ENCODE results near the gene SNX30. TPM values are rescaled to one million over a fixed set of nuclear protein-coding genes. Genes with fewer than 3 reads are reported as not detected.
"Not testable (repeated sequence)": the region's sequence is repeated elsewhere in the genome, so short reads cannot be mapped to it uniquely, and the experiment has no call there.

Gene SNX30
- total RNA-seq, 4 donors from 2014 or later: 6.2 to 18.2 (median 10.4) TPM

GRCh38 chr9:112720113-112720780, 30.3 kb upstream of the SNX30 start:
- H3K27ac ChIP-seq: no peak overlapping the region
- H3K4me1 ChIP-seq: peaks cover 0 to 21% (median 6%) of the 10 kb centered on the region in 3 donors
- TF ChIP-seq CTCF (IDR thresholded peaks at IDR 0.05) (no peak), EP300 (IDR thresholded peaks at IDR 0.05) (no peak), POLR2AphosphoS5 (IDR thresholded peaks at IDR 0.05) (no peak), POLR2A (IDR thresholded peaks at IDR 0.05) (no peak)
- no peaks in the 10 kb centered on the region for H3K27me3 ChIP-seq
- ATAC-seq: no peak
- no peak overlapping the region for H3K4me3 ChIP-seq
- WGBS, 2 donors (ENCODE audit: low coverage in 1 of 2): 57 to 80% methylated on average over 1 to 4 of the region's 4 CpGs
- H3K36me3 ChIP-seq: peaks cover 0 to 9% of the 10 kb centered on the region in 2 donors
- H3K9me3 ChIP-seq: no peaks in the 10 kb centered on the region

GRCh38 chr9:112722749-112723148, 27.8 kb upstream of the SNX30 start:
- not testable (repeated sequence) for H3K9me3 ChIP-seq, H3K36me3 ChIP-seq, H3K4me1 ChIP-seq, H3K27ac ChIP-seq, H3K27me3 ChIP-seq, H3K4me3 ChIP-seq, ATAC-seq
- WGBS, 2 donors (ENCODE audit: low coverage in 1 of 2): 92 to 100% methylated on average over 3 of the region's 3 CpGs

GRCh38 chr9:112725961-112726360, 24.6 kb upstream of the SNX30 start:
- Histone ChIP-seq H3K27ac (no peak overlapping the region), H3K4me3 (no peak overlapping the region), H3K4me1 (no peaks in the 10 kb centered on the region), H3K27me3 (no peaks in the 10 kb centered on the region), H3K36me3 (no peaks in the 10 kb centered on the region), H3K9me3 (no peaks in the 10 kb centered on the region)
- no peak for TF ChIP-seq POLR2A (IDR thresholded peaks at IDR 0.05)
- TF ChIP-seq POLR2AphosphoS5 (IDR thresholded peaks at IDR 0.05): no peak
- TF ChIP-seq EP300 (IDR thresholded peaks at IDR 0.05): no peak
- no peak for TF ChIP-seq CTCF (IDR thresholded peaks at IDR 0.05)
- WGBS, 2 donors (ENCODE audit: low coverage in 1 of 2): 55% methylated on average over 2 of the region's 3 CpGs; no CpG with 5 or more reads in 1 of the 2 donors
- ATAC-seq: no peak

GRCh38 chr9:112726428-112726827, 24.1 kb upstream of the SNX30 start:
- no peak for ATAC-seq
- no peak overlapping the region for H3K27ac ChIP-seq
- H3K27me3 ChIP-seq: no peaks in the 10 kb centered on the region
- H3K36me3 ChIP-seq: no peaks in the 10 kb centered on the region
- H3K4me1 ChIP-seq: no peaks in the 10 kb centered on the region
- TF ChIP-seq POLR2A (IDR thresholded peaks at IDR 0.05) (no peak), EP300 (IDR thresholded peaks at IDR 0.05) (no peak), POLR2AphosphoS5 (IDR thresholded peaks at IDR 0.05) (no peak), CTCF (IDR thresholded peaks at IDR 0.05) (no peak)
- 67 to 71% methylated on average over 1 to 4 of the region's 4 CpGs for WGBS, 2 donors (ENCODE audit: low coverage in 1 of 2)
- H3K9me3 ChIP-seq: no peaks in the 10 kb centered on the region
- H3K4me3 ChIP-seq: no peak overlapping the region

GRCh38 chr9:112728401-112728800, 22.2 kb upstream of the SNX30 start:
- H3K36me3 ChIP-seq: no peaks in the 10 kb centered on the region
- no peaks in the 10 kb centered on the region for H3K27me3 ChIP-seq
- no peak for TF ChIP-seq POLR2A (IDR thresholded peaks at IDR 0.05)
- TF ChIP-seq EP300 (IDR thresholded peaks at IDR 0.05): no peak
- TF ChIP-seq POLR2AphosphoS5 (IDR thresholded peaks at IDR 0.05): no peak
- no peak for TF ChIP-seq CTCF (IDR thresholded peaks at IDR 0.05)
- no peaks in the 10 kb centered on the region for H3K4me1 ChIP-seq
- H3K9me3 ChIP-seq: no peaks in the 10 kb centered on the region
- WGBS, 2 donors (ENCODE audit: low coverage in 1 of 2): 87 to 95% methylated on average over 2 of the region's 2 CpGs
- H3K4me3 ChIP-seq: no peak overlapping the region
- ATAC-seq: no peak
- H3K27ac ChIP-seq: no peak overlapping the region

All from gastroesophageal sphincter (tissue), 4 donors.